NCI-H460 (cell line): ENCODE measurements around the gene ZNF439. TPM values are rescaled to one million over a fixed set of nuclear protein-coding genes. Genes with fewer than 3 reads are reported as not detected.
"Not testable (repeated sequence)": the region's sequence is repeated elsewhere in the genome, so short reads cannot be mapped to it uniquely, and the experiment has no call there.

Experiments
- DNase-seq: peaks from one replicate; pipeline ENCODE4 v3.0.0-alpha.2; 2016; ENCODE audit warnings: low read depth; ENCODE audit errors: extremely low read depth
- total RNA-seq: library from RNA; depleted of rRNA; stranded (reverse); fragments of >200 nt; shearing (Covaris generic); gene quantifications from 2 replicates; pipeline ENCODE4 v1.2.3, GENCODE V29; 2014

ZNF439 gene
- total RNA-seq, 1 experiment from 2014 or later, result not detected

- DNase-seq, result not testable (repeated sequence)
These were observed 19.2 kb downstream of the ZNF439 start for GRCh38 chr19:11867766-11868165.

GRCh38 chr19:11868188-11868587 lies 19.7 kb downstream of the ZNF439 start:
- no peak for DNase-seq

GRCh38 chr19:11872624-11873023 lies 24.1 kb downstream of the ZNF439 start:
- DNase-seq, result no peak

GRCh38 chr19:11873762-11874161 lies 25.2 kb downstream of the ZNF439 start:
- DNase-seq, result no peak

GRCh38 chr19:11879687-11880266 lies 31.3 kb downstream of the ZNF439 start:
- not testable (repeated sequence) for DNase-seq

GRCh38 chr19:11880598-11880997 lies 32.1 kb downstream of the ZNF439 start:
- DNase-seq, result no peak

GRCh38 chr19:11881151-11881800 lies 32.8 kb downstream of the ZNF439 start:
- peak; percentile 9 for DNase-seq

- DNase-seq, result no peak
These were observed 34.1 kb downstream of the ZNF439 start for GRCh38 chr19:11882606-11883005.

- no peak for DNase-seq
These were observed 38.7 kb downstream of the ZNF439 start for GRCh38 chr19:11887234-11887610.

- DNase-seq, result no peak
These were observed 39.3 kb downstream of the ZNF439 start, which contains the start of gene ZNF69 for GRCh38 chr19:11887611-11888531. Gene ZNF69 (plus strand): TSS chr19:11887782. CDS start chr19:11887924, 142 bp downstream.

- DNase-seq, result not testable (repeated sequence)
These were observed 41.4 kb downstream of the ZNF439 start for GRCh38 chr19:11889901-11890300.

- DNase-seq, result no peak
These were observed 42.1 kb downstream of the ZNF439 start for GRCh38 chr19:11890634-11891033.

- no peak for DNase-seq
These were observed 46.3 kb downstream of the ZNF439 start for GRCh38 chr19:11894851-11895250.

GRCh38 chr19:11902228-11902627 lies 53.7 kb downstream of the ZNF439 start:
- no peak for DNase-seq

- DNase-seq, result no peak
These were observed 57.4 kb downstream of the ZNF439 start for GRCh38 chr19:11905928-11906327.

- DNase-seq, result not testable (repeated sequence)
These were observed 63.4 kb downstream of the ZNF439 start for GRCh38 chr19:11911937-11912336.

GRCh38 chr19:11914417-11915051 lies 66.0 kb downstream of the ZNF439 start:
- not testable (repeated sequence) for DNase-seq
